Activated T-cell treated with anti-CD3 and anti-CD28 coated beads, Interleukin-2, amount 50 U/mL, for 48 hours (primary cell): ENCODE data around the gene OXTR.

ENCODE experiments used
- DNase-seq, 2 experiments: peaks; one replicate each; pipeline ENCODE4 v3.0.0-alpha.2; 2020

The OXTR gene

GRCh38 chr3:8767256-8767666 is 2.2 kb downstream of the OXTR start:
- DNase-seq = no peak

GRCh38 chr3:8766148-8766547 is 3.3 kb downstream of the OXTR start:
- no peak for DNase-seq

- DNase-seq = no peak
Observed at GRCh38 chr3:8765528-8765927, 3.9 kb downstream of the OXTR start.

- DNase-seq = no peak
Observed at GRCh38 chr3:8764528-8764927, 4.9 kb downstream of the OXTR start.

GRCh38 chr3:8762607-8763377 is 6.6 kb downstream of the OXTR start:
- DNase-seq = no peak

GRCh38 chr3:8761866-8762265 is 7.5 kb downstream of the OXTR start:
- DNase-seq = no peak

- DNase-seq = no peak
Observed at GRCh38 chr3:8760506-8760905, 8.9 kb downstream of the OXTR start.

GRCh38 chr3:8760091-8760490 is 9.3 kb downstream of the OXTR start:
- DNase-seq = no peak

- no peak for DNase-seq
Observed at GRCh38 chr3:8759038-8759707, 10.2 kb downstream of the OXTR start.

- no peak for DNase-seq
Observed at GRCh38 chr3:8757551-8758518, 11.6 kb downstream of the OXTR start.

GRCh38 chr3:8756671-8757070 is 12.7 kb downstream of the OXTR start:
- no peak for DNase-seq

- DNase-seq = no peak
Observed at GRCh38 chr3:8755564-8756237, 13.7 kb downstream of the OXTR start.

- no peak for DNase-seq
Observed at GRCh38 chr3:8755097-8755496, 14.3 kb downstream of the OXTR start.

- no peak for DNase-seq
Observed at GRCh38 chr3:8752832-8753231, 16.6 kb downstream of the OXTR start.

GRCh38 chr3:8749316-8749715 is 20.1 kb downstream of the OXTR start:
- no peak for DNase-seq

- DNase-seq = no peak
Observed at GRCh38 chr3:8746780-8747345, 22.6 kb downstream of the OXTR start.

- DNase-seq = no peak
Observed at GRCh38 chr3:8745619-8746370, 23.6 kb downstream of the OXTR start.

GRCh38 chr3:8743911-8744310 is 25.5 kb downstream of the OXTR start:
- no peak for DNase-seq

- no peak for DNase-seq
Observed at GRCh38 chr3:8743021-8743601, 26.3 kb downstream of the OXTR start.

GRCh38 chr3:8741581-8742261 is 27.7 kb downstream of the OXTR start:
- no peak for DNase-seq
